ENCODE results near the gene MELK. TPM values are rescaled to one million over a fixed set of nuclear protein-coding genes. Genes with fewer than 3 reads are reported as not detected.
A peak's percentile ranks its signal among the peaks of the same experiment; 100 is the strongest.

The MELK gene
- total and polyA plus RNA-seq, 2 of the 13 experiments (the other 11 are each of a cell fraction or from before 2014, with no cell fraction given), result 16.7 to 50.4 TPM

DNA sequence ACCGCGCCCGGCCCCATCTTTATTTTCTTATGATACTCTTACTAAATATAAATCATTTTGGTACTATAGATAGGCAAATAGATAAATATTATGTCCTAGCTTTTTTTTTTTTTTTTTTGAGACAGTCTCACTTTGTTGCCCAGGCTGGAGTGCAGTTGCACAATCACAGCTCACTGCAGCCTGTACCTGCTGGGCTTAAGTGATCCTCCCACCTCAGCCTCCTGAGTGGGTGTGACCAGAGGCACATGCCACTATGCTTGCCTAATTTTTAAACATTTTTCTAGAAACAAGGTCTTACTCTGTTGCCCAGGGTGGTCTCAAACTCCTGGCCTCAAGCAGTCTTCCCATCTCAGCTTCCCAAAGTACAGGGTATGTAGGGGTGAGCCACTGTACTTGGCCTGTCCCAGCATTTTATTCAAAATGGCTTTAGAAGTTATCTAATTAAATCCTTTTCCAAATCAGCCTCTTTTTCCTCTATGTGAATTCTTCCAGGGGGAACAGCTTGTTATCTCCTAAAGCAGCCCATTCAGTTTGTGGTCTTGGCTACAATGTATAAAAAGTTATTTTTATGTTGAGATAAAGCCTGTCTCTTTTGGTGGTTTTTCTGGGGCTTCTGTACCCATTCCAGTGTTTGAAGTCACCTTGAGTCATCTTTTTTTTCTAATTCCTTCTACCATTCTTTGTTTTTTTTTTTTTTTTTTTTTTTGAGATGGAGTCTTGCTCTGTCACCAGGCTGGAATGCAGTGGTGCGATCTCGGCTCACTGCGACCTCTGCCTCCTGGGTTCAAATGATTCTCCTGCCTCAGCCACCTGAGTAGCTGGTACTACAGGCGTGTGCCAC lies 12.1 kb downstream of the MELK start:
- no peak for DNase-seq (ENCODE audit: low spot score)
- peaks cover 2% of the 10 kb centered on the region for H3K79me2 ChIP-seq (ENCODE audit: insufficient read depth, low read length)
- H3K9ac ChIP-seq (ENCODE audit: insufficient read depth, low read depth, low read length), result no peak overlapping the region
- H3K9me3 ChIP-seq (ENCODE audit: low read length), result no peaks in the 10 kb centered on the region
- in situ Hi-C loops (cut with HindIII; ENCODE audit: extremely low pct_ligation_motif_present, low pct_unique_long_range_greater_than_20kb) (no loop called here), intact Hi-C loops (cut with micrococcal nuclease; ENCODE audit: unreplicated experiment) (no loop called here)
- H4K20me1 ChIP-seq (ENCODE audit: insufficient read depth, low read length), result no peaks in the 10 kb centered on the region
- H3K4me1 ChIP-seq (ENCODE audit: insufficient read depth, low read length), result no peaks in the 10 kb centered on the region
- no peak overlapping the region for H2AFZ ChIP-seq (ENCODE audit: low read length)
- H3K27ac ChIP-seq (ENCODE audit: extremely low read length, insufficient read depth, low read length), result no peak overlapping the region
- no peak for TF ChIP-seq POLR2AphosphoS2 (IDR thresholded peaks at IDR 0.05; ENCODE audit: low read depth, low read length)
- TF ChIP-seq CEBPB (IDR thresholded peaks at IDR 0.05; ENCODE audit: borderline replicate concordance, low read depth, low read length), result 0 out of 2 replicates have a peak, but pooled peaks have one; percentile 26
- TF ChIP-seq, protein P1, sequence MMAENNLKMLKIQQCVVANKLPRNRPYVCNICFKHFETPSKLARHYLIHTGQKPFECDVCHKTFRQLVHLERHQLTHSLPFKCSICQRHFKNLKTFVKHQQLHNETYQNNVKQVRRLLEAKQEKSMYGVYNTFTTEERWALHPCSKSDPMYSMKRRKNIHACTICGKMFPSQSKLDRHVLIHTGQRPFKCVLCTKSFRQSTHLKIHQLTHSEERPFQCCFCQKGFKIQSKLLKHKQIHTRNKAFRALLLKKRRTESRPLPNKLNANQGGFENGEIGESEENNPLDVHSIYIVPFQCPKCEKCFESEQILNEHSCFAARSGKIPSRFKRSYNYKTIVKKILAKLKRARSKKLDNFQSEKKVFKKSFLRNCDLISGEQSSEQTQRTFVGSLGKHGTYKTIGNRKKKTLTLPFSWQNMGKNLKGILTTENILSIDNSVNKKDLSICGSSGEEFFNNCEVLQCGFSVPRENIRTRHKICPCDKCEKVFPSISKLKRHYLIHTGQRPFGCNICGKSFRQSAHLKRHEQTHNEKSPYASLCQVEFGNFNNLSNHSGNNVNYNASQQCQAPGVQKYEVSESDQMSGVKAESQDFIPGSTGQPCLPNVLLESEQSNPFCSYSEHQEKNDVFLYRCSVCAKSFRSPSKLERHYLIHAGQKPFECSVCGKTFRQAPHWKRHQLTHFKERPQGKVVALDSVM (CRISPR knock-in tag; IDR thresholded peaks at IDR 0.05), result peak; percentile 17; the same call in 1 of the 2 replicates
- TF ChIP-seq, protein P2, sequence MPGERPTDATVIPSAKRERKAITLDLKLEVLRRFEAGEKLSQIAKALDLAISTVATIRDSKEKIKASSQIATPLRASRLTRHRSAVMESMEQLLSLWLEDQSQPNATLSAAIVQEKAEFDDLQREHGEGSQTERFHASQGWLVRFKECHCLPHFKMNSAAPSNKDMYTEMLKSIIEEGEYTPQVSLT (CRISPR knock-in tag; IDR thresholded peaks at IDR 0.05; ENCODE audit: borderline replicate concordance, low read depth), result no peak
- TF ChIP-seq RFX1 (IDR thresholded peaks at IDR 0.05), result no peak
- TF ChIP-seq NFYC (CRISPR knock-in tag; IDR thresholded peaks at IDR 0.05), result no peak
- no peak for TF ChIP-seq KDM4B (CRISPR knock-in tag; IDR thresholded peaks at IDR 0.05)
- no peak for TF ChIP-seq ELF1 (CRISPR knock-in tag; IDR thresholded peaks at IDR 0.05)
- TF ChIP-seq SRF (IDR thresholded peaks at IDR 0.05; ENCODE audit: low read depth, low read length), result no peak
- TF ChIP-seq, protein P3, sequence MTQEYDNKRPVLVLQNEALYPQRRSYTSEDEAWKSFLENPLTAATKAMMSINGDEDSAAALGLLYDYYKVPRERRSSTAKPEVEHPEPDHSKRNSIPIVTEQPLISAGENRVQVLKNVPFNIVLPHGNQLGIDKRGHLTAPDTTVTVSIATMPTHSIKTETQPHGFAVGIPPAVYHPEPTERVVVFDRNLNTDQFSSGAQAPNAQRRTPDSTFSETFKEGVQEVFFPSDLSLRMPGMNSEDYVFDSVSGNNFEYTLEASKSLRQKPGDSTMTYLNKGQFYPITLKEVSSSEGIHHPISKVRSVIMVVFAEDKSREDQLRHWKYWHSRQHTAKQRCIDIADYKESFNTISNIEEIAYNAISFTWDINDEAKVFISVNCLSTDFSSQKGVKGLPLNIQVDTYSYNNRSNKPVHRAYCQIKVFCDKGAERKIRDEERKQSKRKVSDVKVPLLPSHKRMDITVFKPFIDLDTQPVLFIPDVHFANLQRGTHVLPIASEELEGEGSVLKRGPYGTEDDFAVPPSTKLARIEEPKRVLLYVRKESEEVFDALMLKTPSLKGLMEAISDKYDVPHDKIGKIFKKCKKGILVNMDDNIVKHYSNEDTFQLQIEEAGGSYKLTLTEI (CRISPR knock-in tag; conservative IDR thresholded peaks at IDR 0.05), result no peak
- peak; percentile 49; the same call in 1 of the 2 replicates for TF ChIP-seq CEBPG (CRISPR knock-in tag; IDR thresholded peaks at IDR 0.05)
- TF ChIP-seq JUNB (CRISPR knock-in tag; IDR thresholded peaks at IDR 0.05; ENCODE audit: borderline replicate concordance), result no peak
- TF ChIP-seq MYC (CRISPR knock-in tag; IDR thresholded peaks at IDR 0.05; ENCODE audit: borderline replicate concordance), result no peak
- TF ChIP-seq FIP1L1 (IDR thresholded peaks at IDR 0.05; ENCODE audit: borderline replicate concordance, insufficient read depth, low read depth, low read length), result no peak
- TF ChIP-seq YEATS4 (CRISPR knock-in tag; IDR thresholded peaks at IDR 0.05; ENCODE audit: borderline replicate concordance), result no peak
- no TSS peak for BruUV-seq (replicated peaks)
- H3K36me3 ChIP-seq (replicated peaks in 1 of 2; ENCODE audit: control insufficient read depth in 1 of 2, insufficient read depth in 2 of 2, low read length in 2 of 2), result peaks cover 1 to 24% of the 10 kb centered on the region in 2 experiments; a peak in 3 of 5 replicates
- no peak overlapping the region for H3K4me3 ChIP-seq (replicated peaks in 1 of 3; ENCODE audit: insufficient read depth in 1 of 3, low read depth in 2 of 3, low read length in 3 of 3)
- no peaks in the 10 kb centered on the region for H3K27me3 ChIP-seq (ENCODE audit: control insufficient read depth in 1 of 2, insufficient read depth in 2 of 2, low read length in 2 of 2)
- ChIA-PET CTCF (ENCODE audit: low intra/inter-chr PET ratio, low total read pairs) (no interaction called here), POLR2A (interaction anchor here (0.6 kb wide), 1 partner anchor 178 kb away, joined by 3 read pairs; no protein-coding TSS in a partner anchor)
- no peak overlapping the region for H3K4me2 ChIP-seq (ENCODE audit: low read depth, low read length)
- ATAC-seq, result no peak
- FAIRE-seq, result no peak
- WGBS (ENCODE audit: low lambda C conversion rate), result over 99% methylated on average over 7 of the region's 7 CpGs
